Suprapubic skin (tissue), 4 donors: ENCODE results near the gene SECISBP2L. TPM values are rescaled to one million over a fixed set of nuclear protein-coding genes. Genes with fewer than 3 reads are reported as not detected.

Source experiments
- DNase-seq, 2 donors: peaks; one replicate each; pipeline ENCODE4 v3.0.0-alpha.2; 2019; ENCODE audit warnings: low spot score in 2 of 2
- H3K27ac ChIP-seq: fragments of 200-600 bp; sonication (generic); one replicate; pipeline ENCODE4 v1.5.1; 2019
- H3K27me3 ChIP-seq: fragments of 200-600 bp; sonication (generic); one replicate; pipeline ENCODE4 v1.5.1; 2019
- H3K36me3 ChIP-seq: fragments of 200-600 bp; sonication (generic); one replicate; pipeline ENCODE4 v1.5.1; 2019
- H3K4me1 ChIP-seq: fragments of 200-600 bp; sonication (generic); one replicate; pipeline ENCODE4 v1.5.1; 2019
- H3K4me3 ChIP-seq: fragments of 200-600 bp; sonication (generic); one replicate; pipeline ENCODE4 v1.5.1; 2019; ENCODE audit warnings: mild to moderate bottlenecking
- H3K9me3 ChIP-seq: fragments of 200-600 bp; sonication (generic); one replicate; pipeline ENCODE4 v1.5.1; 2019
- EP300 ChIP-seq: sonication (generic); formaldehyde crosslinking; IDR thresholded peaks from one replicate; pipeline ENCODE4 v1.6.1; 2017; ENCODE audit warnings: antibody characterized with exemption
- POLR2A ChIP-seq, 2 donors: fragments of 450-650 bp; IDR thresholded peaks; one replicate each; pipeline ENCODE4 v1.6.1; 2017; ENCODE audit warnings: antibody characterized with exemption in 2 of 2, mild to moderate bottlenecking in 2 of 2, moderate library complexity in 2 of 2
- POLR2AphosphoS5 ChIP-seq, 3 donors: sonication (generic); formaldehyde crosslinking; IDR thresholded peaks; one replicate each; pipeline ENCODE4 v1.6.1; 2017; ENCODE audit warnings: antibody characterized with exemption in 3 of 3
- WGBS: methylation state at CpG from one replicate; pipeline ENCODE4 v1.1.5; 2018; 5-methylcytosine and 5-hydroxymethylcytosine counted together
- total RNA-seq, 4 donors: library from RNA; depleted of rRNA; stranded (reverse); fragments of >200 nt; gene quantifications; one replicate each; pipeline ENCODE4 v1.1.0, GENCODE V29; 2016
- TF ChIP-seq, protein P1 (sequence below), 2 donors: fragments of 200-600 bp in 1 of 2; fragments of 450-650 bp in 1 of 2; sonication (generic) in 1 of 2; IDR thresholded peaks; one replicate each; pipeline ENCODE4 v1.5.1; 2016 to 2019; ENCODE audit warnings: antibody characterized with exemption in 2 of 2, mild to moderate bottlenecking in 1 of 2, moderate library complexity in 1 of 2

Gene SECISBP2L
- total RNA-seq, 4 donors from 2014 or later, result 21.8 to 58.6 (median 38.7) TPM

GRCh38 chr15:48962662-48963523, 83.4 kb downstream of the SECISBP2L start:
- no peaks in the 10 kb centered on the region for H3K27me3 ChIP-seq
- no peaks in the 10 kb centered on the region for H3K9me3 ChIP-seq
- TF ChIP-seq POLR2AphosphoS5 (IDR thresholded peaks at IDR 0.05) (no peak), EP300 (no peak), POLR2A (IDR thresholded peaks at IDR 0.05) (no peak)
- TF ChIP-seq, protein P1, sequence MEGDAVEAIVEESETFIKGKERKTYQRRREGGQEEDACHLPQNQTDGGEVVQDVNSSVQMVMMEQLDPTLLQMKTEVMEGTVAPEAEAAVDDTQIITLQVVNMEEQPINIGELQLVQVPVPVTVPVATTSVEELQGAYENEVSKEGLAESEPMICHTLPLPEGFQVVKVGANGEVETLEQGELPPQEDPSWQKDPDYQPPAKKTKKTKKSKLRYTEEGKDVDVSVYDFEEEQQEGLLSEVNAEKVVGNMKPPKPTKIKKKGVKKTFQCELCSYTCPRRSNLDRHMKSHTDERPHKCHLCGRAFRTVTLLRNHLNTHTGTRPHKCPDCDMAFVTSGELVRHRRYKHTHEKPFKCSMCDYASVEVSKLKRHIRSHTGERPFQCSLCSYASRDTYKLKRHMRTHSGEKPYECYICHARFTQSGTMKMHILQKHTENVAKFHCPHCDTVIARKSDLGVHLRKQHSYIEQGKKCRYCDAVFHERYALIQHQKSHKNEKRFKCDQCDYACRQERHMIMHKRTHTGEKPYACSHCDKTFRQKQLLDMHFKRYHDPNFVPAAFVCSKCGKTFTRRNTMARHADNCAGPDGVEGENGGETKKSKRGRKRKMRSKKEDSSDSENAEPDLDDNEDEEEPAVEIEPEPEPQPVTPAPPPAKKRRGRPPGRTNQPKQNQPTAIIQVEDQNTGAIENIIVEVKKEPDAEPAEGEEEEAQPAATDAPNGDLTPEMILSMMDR (IDR thresholded peaks at IDR 0.05), result no peak
- H3K27ac ChIP-seq, result peak overlapping the region; percentile 5
- no peak for DNase-seq
- peaks cover 20% of the 10 kb centered on the region for H3K4me1 ChIP-seq
- peak overlapping the region; percentile 60 for H3K4me3 ChIP-seq
- 12% methylated on average over 31 of the region's 54 CpGs for WGBS
- H3K36me3 ChIP-seq, result no peaks in the 10 kb centered on the region

GRCh38 chr15:48955967-48956366, 90.3 kb downstream of the SECISBP2L start:
- no peak for TF ChIP-seq EP300
- TF ChIP-seq POLR2AphosphoS5 (IDR thresholded peaks at IDR 0.05), result no peak
- TF ChIP-seq, protein P1 (IDR thresholded peaks at IDR 0.05), result no peak
- no peak for TF ChIP-seq POLR2A (IDR thresholded peaks at IDR 0.05)
- Histone ChIP-seq H3K36me3 (no peaks in the 10 kb centered on the region), H3K4me3 (no peak overlapping the region), H3K27ac (no peak overlapping the region), H3K9me3 (no peaks in the 10 kb centered on the region), H3K4me1 (no peaks in the 10 kb centered on the region), H3K27me3 (no peaks in the 10 kb centered on the region)
- DNase-seq, result no peak
- 80% methylated on average over 3 of the region's 3 CpGs for WGBS

DNA sequence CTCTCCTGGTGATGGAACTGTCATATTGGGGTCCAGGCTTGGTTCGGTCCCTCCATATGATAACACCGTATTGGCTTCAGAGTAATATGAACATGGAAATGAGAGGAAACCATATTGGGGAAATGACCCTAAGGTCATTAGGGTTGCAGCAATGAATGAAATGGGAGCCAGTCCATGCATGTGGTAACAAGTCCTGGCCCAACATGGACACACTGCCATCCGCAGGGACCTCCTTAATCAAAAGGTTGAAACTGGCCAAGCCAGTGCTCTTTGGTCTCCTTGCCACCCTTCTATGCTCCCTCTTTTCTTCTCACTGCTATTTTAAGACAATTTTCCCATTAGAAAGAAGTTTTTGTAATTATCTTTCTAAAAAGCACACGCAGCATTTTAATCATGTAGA, 90.9 kb downstream of the SECISBP2L start:
- Histone ChIP-seq H3K4me1 (no peaks in the 10 kb centered on the region), H3K4me3 (no peak overlapping the region), H3K27ac (no peak overlapping the region), H3K9me3 (no peaks in the 10 kb centered on the region), H3K36me3 (no peaks in the 10 kb centered on the region), H3K27me3 (no peaks in the 10 kb centered on the region)
- no peak for TF ChIP-seq POLR2AphosphoS5 (IDR thresholded peaks at IDR 0.05)
- no peak for TF ChIP-seq POLR2A (IDR thresholded peaks at IDR 0.05)
- WGBS, result 88% methylated on average over 4 of the region's 4 CpGs
- DNase-seq, result no peak

DNA sequence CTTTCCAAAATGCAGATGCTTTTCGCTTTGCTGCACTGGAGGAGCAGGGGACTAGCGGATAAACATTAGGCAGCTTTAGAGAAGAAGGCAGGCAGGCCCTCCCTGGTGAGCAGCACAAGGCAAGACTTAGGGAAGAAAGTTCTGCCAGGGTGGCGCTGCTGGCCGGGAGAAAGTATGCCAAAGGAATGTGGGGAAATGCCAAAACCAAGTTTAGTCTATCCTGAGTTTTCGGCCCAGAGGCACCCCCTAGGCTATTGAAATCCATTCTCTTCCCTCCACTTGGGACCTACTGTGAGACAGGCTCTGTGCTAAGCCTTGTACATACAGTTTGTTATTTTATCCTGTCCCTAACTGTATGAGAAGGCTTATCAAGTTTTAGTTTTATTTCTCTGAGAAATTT, 91.7 kb downstream of the SECISBP2L start:
- no peak overlapping the region for H3K4me3 ChIP-seq
- TF ChIP-seq EP300, result no peak
- TF ChIP-seq, protein P1 (IDR thresholded peaks at IDR 0.05), result no peak
- no peak for TF ChIP-seq POLR2A (IDR thresholded peaks at IDR 0.05)
- TF ChIP-seq POLR2AphosphoS5 (IDR thresholded peaks at IDR 0.05), result no peak
- 61% methylated on average over 5 of the region's 5 CpGs for WGBS
- no peak for DNase-seq
- no peak overlapping the region for H3K27ac ChIP-seq
- H3K36me3 ChIP-seq, result no peaks in the 10 kb centered on the region
- no peaks in the 10 kb centered on the region for H3K9me3 ChIP-seq
- H3K27me3 ChIP-seq, result no peaks in the 10 kb centered on the region
- H3K4me1 ChIP-seq, result no peaks in the 10 kb centered on the region

- H3K27me3 ChIP-seq, result no peaks in the 10 kb centered on the region
- no peaks in the 10 kb centered on the region for H3K9me3 ChIP-seq
- 85% methylated on average over 1 of the region's 1 CpG for WGBS
- H3K27ac ChIP-seq, result no peak overlapping the region
- H3K4me3 ChIP-seq, result no peak overlapping the region
- H3K36me3 ChIP-seq, result no peaks in the 10 kb centered on the region
- no peak for DNase-seq
- no peaks in the 10 kb centered on the region for H3K4me1 ChIP-seq
- TF ChIP-seq POLR2A (IDR thresholded peaks at IDR 0.05), result no peak
- no peak for TF ChIP-seq EP300
- TF ChIP-seq POLR2AphosphoS5 (IDR thresholded peaks at IDR 0.05), result no peak
- TF ChIP-seq, protein P1 (IDR thresholded peaks at IDR 0.05), result no peak
Observed at GRCh38 chr15:48946840-48947187, 99.4 kb downstream of the SECISBP2L start.
